ENCODE results near the gene PKDCC. TPM values are rescaled to one million over a fixed set of nuclear protein-coding genes. Genes with fewer than 3 reads are reported as not detected.
A peak's percentile ranks its signal among the peaks of the same experiment; 100 is the strongest.

Gene PKDCC
- total RNA-seq, 2 donors from 2014 or later: 85.3 to 105 TPM

DNA sequence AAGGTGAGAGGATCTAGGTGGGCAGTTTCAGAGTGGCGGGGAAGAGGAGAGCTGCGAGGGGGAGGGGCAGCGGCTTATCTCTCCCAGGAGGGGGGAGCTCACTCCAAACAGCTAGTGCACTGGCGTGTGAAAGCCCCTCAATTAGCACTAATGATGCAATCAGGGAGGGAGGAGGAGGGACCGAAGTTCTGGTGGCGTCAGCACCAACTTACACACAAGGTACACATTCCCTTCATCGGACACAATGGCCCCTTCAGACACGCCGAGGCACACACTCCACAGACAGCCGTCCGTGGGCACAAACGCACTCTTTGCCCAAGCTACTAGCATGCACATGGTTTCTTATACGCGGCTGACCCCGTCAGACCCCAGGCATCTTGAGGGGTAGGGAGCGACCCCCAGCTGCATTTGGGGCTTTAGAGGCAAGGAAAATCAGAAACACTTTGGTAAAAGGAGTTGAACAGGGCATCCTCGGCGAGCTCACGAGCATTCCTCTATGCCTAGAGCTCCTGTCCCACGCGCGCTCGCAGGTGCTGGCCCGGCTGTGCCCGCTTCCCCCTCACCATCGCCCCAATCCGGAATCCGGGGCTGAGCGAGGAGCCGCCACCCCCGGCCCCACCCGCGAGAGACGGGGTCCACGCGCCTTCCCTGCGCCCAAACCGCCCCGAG lies 868 bp upstream of the PKDCC start:
- peak overlapping the region; percentile 91 for H3K27ac ChIP-seq (ENCODE audit: low read depth, low read length)
- H3K36me3 Mint-ChIP-seq (ENCODE audit: low read depth): peaks cover 2% of the 10 kb centered on the region
- H3K4me1 Mint-ChIP-seq: peaks cover 62% of the 10 kb centered on the region

DNA sequence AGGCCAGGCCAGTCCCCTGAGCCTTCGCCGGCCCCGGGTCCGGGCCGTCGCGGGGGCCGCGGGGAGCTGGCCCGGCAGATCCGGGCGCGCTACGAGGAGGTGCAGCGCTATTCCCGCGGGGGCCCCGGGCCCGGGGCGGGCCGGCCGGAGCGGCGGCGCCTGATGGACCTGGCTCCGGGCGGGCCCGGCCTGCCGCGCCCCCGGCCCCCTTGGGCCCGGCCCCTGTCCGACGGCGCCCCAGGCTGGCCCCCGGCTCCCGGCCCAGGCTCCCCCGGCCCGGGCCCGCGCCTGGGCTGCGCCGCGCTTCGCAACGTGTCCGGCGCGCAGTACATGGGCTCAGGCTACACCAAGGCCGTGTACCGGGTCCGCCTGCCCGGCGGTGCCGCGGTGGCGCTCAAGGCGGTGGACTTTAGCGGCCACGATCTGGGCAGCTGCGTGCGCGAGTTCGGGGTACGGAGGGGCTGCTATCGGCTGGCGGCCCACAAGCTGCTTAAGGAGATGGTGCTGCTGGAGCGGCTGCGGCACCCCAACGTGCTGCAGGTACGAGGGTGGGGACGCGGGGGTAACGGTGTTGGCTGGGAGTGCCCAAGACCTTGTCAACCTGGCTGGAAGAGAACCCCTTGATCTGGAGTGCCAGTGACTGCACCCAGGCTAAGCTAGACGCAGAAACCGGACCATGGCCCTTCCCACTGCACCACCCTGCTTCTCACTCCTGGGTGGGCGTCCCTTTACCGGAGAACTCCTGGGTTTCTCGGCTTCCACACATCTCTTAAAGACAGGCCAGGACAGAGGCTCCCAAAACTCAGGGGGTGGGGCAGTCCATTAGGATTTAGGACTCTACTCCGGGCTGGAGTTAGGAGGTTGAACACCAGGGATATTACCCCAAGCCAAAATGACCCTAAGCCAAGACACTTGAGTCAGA lies 739 bp downstream of the PKDCC start:
- Mint-ChIP-seq H3K27me3 (ENCODE audit: insufficient read depth) (peaks cover 8% of the 10 kb centered on the region), H3K9me3 (no peaks in the 10 kb centered on the region), H3K4me3 (peak overlapping the region; percentile 88), H3K36me3 (ENCODE audit: low read depth) (peaks cover 13% of the 10 kb centered on the region), H3K4me1 (peaks cover 63% of the 10 kb centered on the region), H3K27ac (peak overlapping the region; percentile 81)
- Histone ChIP-seq H3K9ac (ENCODE audit: extremely low read depth, low read length, poor library complexity, severe bottlenecking) (peak overlapping the region; percentile 69), H3K4me1 (ENCODE audit: control insufficient read depth, insufficient read depth, low read length) (peaks cover 20% of the 10 kb centered on the region), H3K27me3 (ENCODE audit: control insufficient read depth, insufficient read depth, low read length, poor library complexity, severe bottlenecking) (no peaks in the 10 kb centered on the region), H3K4me3 (ENCODE audit: low read length) (peak overlapping the region; percentile 90), H3K9me3 (ENCODE audit: control insufficient read depth, low read length) (no peaks in the 10 kb centered on the region), H3K27ac (ENCODE audit: low read depth, low read length) (no peak overlapping the region), H3K36me3 (ENCODE audit: control insufficient read depth, insufficient read depth, low read length) (peaks cover 8% of the 10 kb centered on the region)
- WGBS, 2 experiments (ENCODE audit: insufficient coverage in 1 of 2, insufficient read length in 1 of 2): 1 to 2% methylated on average over 29 to 80 of the region's 80 CpGs
- DNase-seq: peak; percentile 76
- TF ChIP-seq, protein P1, sequence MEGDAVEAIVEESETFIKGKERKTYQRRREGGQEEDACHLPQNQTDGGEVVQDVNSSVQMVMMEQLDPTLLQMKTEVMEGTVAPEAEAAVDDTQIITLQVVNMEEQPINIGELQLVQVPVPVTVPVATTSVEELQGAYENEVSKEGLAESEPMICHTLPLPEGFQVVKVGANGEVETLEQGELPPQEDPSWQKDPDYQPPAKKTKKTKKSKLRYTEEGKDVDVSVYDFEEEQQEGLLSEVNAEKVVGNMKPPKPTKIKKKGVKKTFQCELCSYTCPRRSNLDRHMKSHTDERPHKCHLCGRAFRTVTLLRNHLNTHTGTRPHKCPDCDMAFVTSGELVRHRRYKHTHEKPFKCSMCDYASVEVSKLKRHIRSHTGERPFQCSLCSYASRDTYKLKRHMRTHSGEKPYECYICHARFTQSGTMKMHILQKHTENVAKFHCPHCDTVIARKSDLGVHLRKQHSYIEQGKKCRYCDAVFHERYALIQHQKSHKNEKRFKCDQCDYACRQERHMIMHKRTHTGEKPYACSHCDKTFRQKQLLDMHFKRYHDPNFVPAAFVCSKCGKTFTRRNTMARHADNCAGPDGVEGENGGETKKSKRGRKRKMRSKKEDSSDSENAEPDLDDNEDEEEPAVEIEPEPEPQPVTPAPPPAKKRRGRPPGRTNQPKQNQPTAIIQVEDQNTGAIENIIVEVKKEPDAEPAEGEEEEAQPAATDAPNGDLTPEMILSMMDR (conservative IDR thresholded peaks at IDR 0.05): no peak

More for the DNA sequence above, 868 bp upstream of the PKDCC start:
- peak overlapping the region; percentile 99 for H3K27ac Mint-ChIP-seq
- Histone ChIP-seq H3K4me3 (ENCODE audit: low read length) (peak overlapping the region; percentile 88), H3K27me3 (ENCODE audit: control insufficient read depth, insufficient read depth, low read length, poor library complexity, severe bottlenecking) (no peaks in the 10 kb centered on the region), H3K9me3 (ENCODE audit: control insufficient read depth, low read length) (no peaks in the 10 kb centered on the region), H3K9ac (ENCODE audit: extremely low read depth, low read length, poor library complexity, severe bottlenecking) (peak overlapping the region; percentile 94), H3K36me3 (ENCODE audit: control insufficient read depth, insufficient read depth, low read length) (no peaks in the 10 kb centered on the region), H3K4me1 (ENCODE audit: control insufficient read depth, insufficient read depth, low read length) (peaks cover 20% of the 10 kb centered on the region)
- TF ChIP-seq, protein P1 (conservative IDR thresholded peaks at IDR 0.05): no peak
- no peaks in the 10 kb centered on the region for H3K9me3 Mint-ChIP-seq
- WGBS, 2 experiments (ENCODE audit: insufficient coverage in 1 of 2, insufficient read length in 1 of 2): 0 to 1% methylated on average over 13 to 39 of the region's 39 CpGs
- peak; percentile 95 for DNase-seq
- H3K27me3 Mint-ChIP-seq (ENCODE audit: insufficient read depth): peaks cover 11% of the 10 kb centered on the region
- peak overlapping the region; percentile 72 for H3K4me3 Mint-ChIP-seq

- peaks cover 15% of the 10 kb centered on the region for H3K36me3 ChIP-seq (ENCODE audit: control insufficient read depth, insufficient read depth, low read length)
- H3K4me1 Mint-ChIP-seq: peaks cover 68% of the 10 kb centered on the region
- no peak for DNase-seq
- TF ChIP-seq, protein P1 (conservative IDR thresholded peaks at IDR 0.05): no peak
- H3K27me3 Mint-ChIP-seq (ENCODE audit: insufficient read depth): peaks cover 8% of the 10 kb centered on the region
- H3K27ac ChIP-seq (ENCODE audit: low read depth, low read length): no peak overlapping the region
- WGBS, 2 experiments (ENCODE audit: insufficient coverage in 1 of 2, insufficient read length in 1 of 2): 48 to 68% methylated on average over 3 to 10 of the region's 11 CpGs
- H3K9me3 ChIP-seq (ENCODE audit: control insufficient read depth, low read length): no peaks in the 10 kb centered on the region
- H3K9me3 Mint-ChIP-seq: no peaks in the 10 kb centered on the region
- no peak overlapping the region for H3K27ac Mint-ChIP-seq
- H3K9ac ChIP-seq (ENCODE audit: extremely low read depth, low read length, poor library complexity, severe bottlenecking): peak overlapping the region; percentile 69
- peak overlapping the region; percentile 90 for H3K4me3 ChIP-seq (ENCODE audit: low read length)
- H3K36me3 Mint-ChIP-seq (ENCODE audit: low read depth): peaks cover 19% of the 10 kb centered on the region
- peak overlapping the region; percentile 88 for H3K4me3 Mint-ChIP-seq
- H3K27me3 ChIP-seq (ENCODE audit: control insufficient read depth, insufficient read depth, low read length, poor library complexity, severe bottlenecking): no peaks in the 10 kb centered on the region
- H3K4me1 ChIP-seq (ENCODE audit: control insufficient read depth, insufficient read depth, low read length): peaks cover 20% of the 10 kb centered on the region
These were observed 1.6 kb downstream of the PKDCC start for GRCh38 chr2:42049221-42050009.

Data from endodermal cell (in vitro differentiated cells).